Transverse colon (tissue), 3 donors: Measurements from ENCODE around the gene RANBP10.

Source experiments
- CTCF ChIP-seq, 5 experiments: fragments of 200-600 bp in 3 of 5; fragments of 450-650 bp in 2 of 5; sonication (generic) in 3 of 5; IDR thresholded peaks; 1 replicate in 2 of 5; 2 replicates in 3 of 5; pipeline ENCODE4 v1.5.1; 2016 to 2017; ENCODE audit warnings: antibody characterized with exemption in 5 of 5, inconsistent platforms in 3 of 5, mild to moderate bottlenecking in 2 of 5, moderate library complexity in 1 of 5
- EP300 ChIP-seq: sonication (generic); formaldehyde crosslinking; IDR thresholded peaks from one replicate; pipeline ENCODE4 v1.6.1; 2017; ENCODE audit warnings: antibody characterized with exemption, low read depth

GRCh38 chr16:67731071-67731752 lies 75.1 kb downstream of the RANBP10 start:
- TF ChIP-seq EP300 (no peak), CTCF (IDR thresholded peaks at IDR 0.05) (no peak)
